A673 (cell line): ENCODE results near the gene CCDC201. TPM values are rescaled to one million over a fixed set of nuclear protein-coding genes. Genes with fewer than 3 reads are reported as not detected.

Experiments used
- BruUV-seq: library from RNA; stranded (reverse); fragments of 400-500 nt; replicated peaks from 2 replicates; lab custom pipeline; 2021; lab: Mats Ljungman, UMichigan
- CTCF ChIA-PET: fragments of 300-600 bp; sonication (Branson Sonifier 250); formaldehyde crosslinking; loops from one replicate; lab custom pipeline; 2022; ENCODE audit warnings: antibody characterized with exemption; lab: Charles Lee
- POLR2A ChIA-PET: fragments of 300-600 bp; sonication (Branson Sonifier 250); formaldehyde crosslinking; loops from one replicate; lab custom pipeline; 2022; ENCODE audit warnings: antibody characterized with exemption; ENCODE audit not compliant: low non-redundant PET; lab: Charles Lee
- DNase-seq: peaks from one replicate; pipeline ENCODE4 v3.0.0-alpha.2; 2015; ENCODE audit warnings: low spot score
- H3K27ac ChIP-seq: fragments of 200-600 bp; sonication (generic); 2 replicates; pipeline ENCODE4 v1.5.1; 2016; ENCODE audit warnings: mixed run types, low read depth, mild to moderate bottlenecking, mixed read lengths, antibody characterized with exemption, low read length; ENCODE audit not compliant: poor library complexity, severe bottlenecking
- H3K27me3 ChIP-seq: fragments of 200-600 bp; sonication (generic); replicated peaks from 2 replicates; pipeline ENCODE4 v1.6.1; 2017; ENCODE audit warnings: mixed run types, low read depth, mild to moderate bottlenecking, mixed read lengths, antibody characterized with exemption, low read length; ENCODE audit not compliant: insufficient read depth, poor library complexity
- H3K36me3 ChIP-seq: fragments of 200-600 bp; sonication (generic); 2 replicates; pipeline ENCODE4 v1.6.1; 2016; ENCODE audit warnings: mixed run types, mild to moderate bottlenecking, mixed read lengths, antibody characterized with exemption, low read length; ENCODE audit not compliant: insufficient read depth, poor library complexity, severe bottlenecking
- H3K4me1 ChIP-seq: fragments of 200-600 bp; sonication (generic); 2 replicates; pipeline ENCODE4 v1.6.1; 2017; ENCODE audit warnings: mixed run types, mild to moderate bottlenecking, mixed read lengths, antibody characterized with exemption, low read length; ENCODE audit not compliant: insufficient read depth, poor library complexity, severe bottlenecking
- H3K4me3 ChIP-seq: fragments of 200-600 bp; sonication (generic); 2 replicates; pipeline ENCODE4 v1.5.1; 2016; ENCODE audit warnings: low read depth, mixed run types, mild to moderate bottlenecking, mixed read lengths, low read length; ENCODE audit not compliant: poor library complexity, severe bottlenecking
- H3K9me3 ChIP-seq: fragments of 200-600 bp; sonication (generic); 2 replicates; pipeline ENCODE4 v1.6.1; 2016; ENCODE audit warnings: mixed run types, low read depth, mild to moderate bottlenecking, mixed read lengths, antibody characterized with exemption, low read length; ENCODE audit not compliant: poor library complexity, severe bottlenecking
- EZH2 ChIP-seq: fragments of 200-600 bp; sonication (generic); IDR thresholded peaks from 2 replicates; pipeline ENCODE4 v1.6.1; 2017; ENCODE audit warnings: borderline replicate concordance, low read depth, mild to moderate bottlenecking, mixed read lengths, antibody characterized with exemption, low read length; ENCODE audit not compliant: poor library complexity, severe bottlenecking
- intact Hi-C: fragments of 100-400 bp; cut with micrococcal nuclease; formaldehyde crosslinking; loops from one replicate; pipeline ENCODE4 v1.10.0; 2022; ENCODE audit not compliant: unreplicated experiment
- total RNA-seq: library from RNA; stranded (reverse); gene quantifications from 2 replicates; pipeline ENCODE4 v1.2.3, GENCODE V29; 2021
- TF ChIP-seq, protein P1 (sequence below): fragments of 300-800, 200-600 bp; sonication (generic); conservative IDR thresholded peaks from 2 replicates; pipeline ENCODE4 v1.5.1; 2017; ENCODE audit warnings: low read depth, mild to moderate bottlenecking, antibody characterized with exemption, low read length, moderate library complexity, mixed read lengths

CCDC201 gene
- total RNA-seq, 1 experiment from 2014 or later, result not detected

DNA sequence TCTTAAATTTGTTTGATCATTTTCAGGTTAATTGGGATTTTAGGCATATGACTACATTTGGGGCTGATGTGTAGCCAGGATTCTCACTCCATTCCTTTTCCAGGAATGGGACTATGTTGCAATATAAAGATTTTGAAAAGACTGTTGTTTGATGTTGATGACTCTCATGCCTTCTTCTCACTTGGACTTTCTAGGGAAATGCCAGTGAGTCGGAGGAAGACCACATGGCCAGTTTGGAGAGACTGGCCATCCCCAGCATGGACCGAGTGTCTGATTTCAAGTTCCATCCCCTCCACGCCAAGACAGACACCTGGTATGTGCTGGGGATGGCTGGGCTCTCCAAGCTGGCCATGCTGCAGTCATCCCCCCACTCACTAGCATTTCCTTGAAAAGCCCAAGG lies 42.7 kb upstream of the CCDC201 start:
- Histone ChIP-seq H3K4me3 (no peak overlapping the region), H3K27me3 (peaks cover 56% of the 10 kb centered on the region), H3K27ac (no peak overlapping the region), H3K4me1 (no peaks in the 10 kb centered on the region), H3K9me3 (no peaks in the 10 kb centered on the region), H3K36me3 (no peaks in the 10 kb centered on the region)
- no peak for DNase-seq
- TF ChIP-seq EZH2, result no peak
- TF ChIP-seq, protein P1, sequence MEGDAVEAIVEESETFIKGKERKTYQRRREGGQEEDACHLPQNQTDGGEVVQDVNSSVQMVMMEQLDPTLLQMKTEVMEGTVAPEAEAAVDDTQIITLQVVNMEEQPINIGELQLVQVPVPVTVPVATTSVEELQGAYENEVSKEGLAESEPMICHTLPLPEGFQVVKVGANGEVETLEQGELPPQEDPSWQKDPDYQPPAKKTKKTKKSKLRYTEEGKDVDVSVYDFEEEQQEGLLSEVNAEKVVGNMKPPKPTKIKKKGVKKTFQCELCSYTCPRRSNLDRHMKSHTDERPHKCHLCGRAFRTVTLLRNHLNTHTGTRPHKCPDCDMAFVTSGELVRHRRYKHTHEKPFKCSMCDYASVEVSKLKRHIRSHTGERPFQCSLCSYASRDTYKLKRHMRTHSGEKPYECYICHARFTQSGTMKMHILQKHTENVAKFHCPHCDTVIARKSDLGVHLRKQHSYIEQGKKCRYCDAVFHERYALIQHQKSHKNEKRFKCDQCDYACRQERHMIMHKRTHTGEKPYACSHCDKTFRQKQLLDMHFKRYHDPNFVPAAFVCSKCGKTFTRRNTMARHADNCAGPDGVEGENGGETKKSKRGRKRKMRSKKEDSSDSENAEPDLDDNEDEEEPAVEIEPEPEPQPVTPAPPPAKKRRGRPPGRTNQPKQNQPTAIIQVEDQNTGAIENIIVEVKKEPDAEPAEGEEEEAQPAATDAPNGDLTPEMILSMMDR, result no peak
- intact Hi-C loops, result loop anchor here (10.0 kb wide), 1 partner anchor 1909 kb away; no protein-coding TSS in a partner anchor
- POLR2A ChIA-PET, result no interaction called here
- CTCF ChIA-PET, result no interaction called here
- BruUV-seq, result no TSS peak

DNA sequence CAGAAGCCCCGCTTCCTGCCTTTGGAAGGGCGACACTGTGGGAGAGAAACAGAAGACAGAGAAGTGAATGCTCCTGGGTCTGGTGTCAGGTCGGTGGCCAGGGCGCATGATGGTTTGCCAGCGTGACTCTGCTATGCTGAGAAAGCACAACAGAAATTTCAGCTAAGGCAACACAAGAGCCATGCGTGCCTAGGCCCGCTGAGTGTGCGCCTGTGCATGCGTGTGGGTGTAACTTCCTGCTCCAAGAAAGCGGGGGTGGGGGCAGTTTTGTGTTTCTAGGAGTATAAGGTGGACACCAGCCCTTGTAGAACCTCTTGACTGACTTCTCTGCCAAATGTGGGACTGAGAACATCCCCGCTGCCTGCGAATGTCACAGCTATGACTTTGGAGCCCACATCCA lies 42.0 kb upstream of the CCDC201 start:
- Histone ChIP-seq H3K4me3 (no peak overlapping the region), H3K27ac (no peak overlapping the region), H3K27me3 (peaks cover 49% of the 10 kb centered on the region), H3K9me3 (no peaks in the 10 kb centered on the region), H3K36me3 (no peaks in the 10 kb centered on the region), H3K4me1 (no peaks in the 10 kb centered on the region)
- CTCF ChIA-PET, result no interaction called here
- intact Hi-C loops, result loop anchor here (10.0 kb wide), 1 partner anchor 1910 kb away; no protein-coding TSS in a partner anchor
- DNase-seq, result no peak
- no TSS peak for BruUV-seq
- POLR2A ChIA-PET, result no interaction called here
- TF ChIP-seq, protein P1, result no peak
- TF ChIP-seq EZH2, result no peak

- H3K9me3 ChIP-seq, result no peaks in the 10 kb centered on the region
- TF ChIP-seq, protein P1, result no peak
- no peak for TF ChIP-seq EZH2
- H3K4me1 ChIP-seq, result no peaks in the 10 kb centered on the region
- POLR2A ChIA-PET, result no interaction called here
- no TSS peak for BruUV-seq
- intact Hi-C loops, result loop anchor here (10.0 kb wide), 1 partner anchor 1912 kb away; no protein-coding TSS in a partner anchor
- no peaks in the 10 kb centered on the region for H3K36me3 ChIP-seq
- H3K27ac ChIP-seq, result no peak overlapping the region
- no peak for DNase-seq
- CTCF ChIA-PET, result no interaction called here
- peaks cover 30% of the 10 kb centered on the region for H3K27me3 ChIP-seq
- H3K4me3 ChIP-seq, result no peak overlapping the region
Observed at GRCh38 chr7:45912972-45913371, 40.1 kb upstream of the CCDC201 start.
